Measurements from ENCODE around the gene TRIM44. TPM values are rescaled to one million over a fixed set of nuclear protein-coding genes. Genes with fewer than 3 reads are reported as not detected.

Gene TRIM44
- total RNA-seq, 4 donors from 2014 or later = 35.6 to 70.6 (median 43.2) TPM

DNA sequence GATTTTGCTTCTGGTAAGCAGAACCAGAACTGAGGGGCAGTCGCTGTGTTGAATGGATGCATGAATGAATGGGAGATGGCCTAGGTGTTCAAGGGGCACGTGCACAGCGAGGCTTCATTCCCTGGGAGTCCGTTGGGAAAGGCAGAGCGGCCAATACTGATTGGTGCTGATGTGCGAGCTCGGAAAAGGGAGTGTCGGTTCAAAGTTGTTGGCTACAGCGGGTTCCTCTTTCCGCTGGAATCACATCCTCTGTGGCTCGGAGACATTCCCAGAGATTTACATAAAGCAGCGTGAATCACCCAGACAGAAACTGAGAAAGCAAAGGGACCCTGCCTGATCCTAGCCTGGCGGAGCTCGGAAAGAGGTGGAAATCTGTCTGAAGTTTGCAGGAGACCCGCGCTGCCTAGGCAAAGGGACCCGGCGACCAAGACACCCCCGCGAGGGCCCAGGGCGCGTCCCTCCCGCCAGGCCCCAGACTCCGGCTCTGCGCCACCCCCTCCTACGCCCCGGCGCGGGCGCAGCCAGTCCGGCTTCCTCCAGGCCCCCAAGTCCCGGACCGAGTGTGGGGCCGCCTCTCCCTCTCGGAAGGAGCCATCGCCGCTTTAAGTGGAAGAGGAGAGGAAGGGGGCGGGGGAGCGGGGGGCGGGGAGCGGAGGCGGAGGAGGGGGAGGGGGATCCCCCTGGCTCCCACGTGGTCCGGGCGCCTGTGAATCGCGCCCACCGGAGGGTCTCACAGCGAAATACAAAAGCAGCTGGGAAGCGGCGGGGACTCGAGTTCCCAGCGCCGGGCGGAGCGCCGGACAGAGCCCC, 44.7 kb upstream of the TRIM44 start, which contains the start of gene FJX1:
Gene FJX1 (plus strand): TSS at position 774 of the 810 bp plus-strand sequence. CDS start 177 bp downstream, outside the sequence.
- H3K36me3 ChIP-seq = no peaks in the 10 kb centered on the region
- H3K27ac ChIP-seq = peak within 1 kb of the TSS in 3 of 4 donors; percentile 72 to 83 (median 83)
- TF ChIP-seq POLR2AphosphoS5 (IDR thresholded peaks at IDR 0.05) (no peak), EP300 (IDR thresholded peaks at IDR 0.05) (no peak), POLR2A (IDR thresholded peaks at IDR 0.05) (no peak)
- TF ChIP-seq, protein P1, sequence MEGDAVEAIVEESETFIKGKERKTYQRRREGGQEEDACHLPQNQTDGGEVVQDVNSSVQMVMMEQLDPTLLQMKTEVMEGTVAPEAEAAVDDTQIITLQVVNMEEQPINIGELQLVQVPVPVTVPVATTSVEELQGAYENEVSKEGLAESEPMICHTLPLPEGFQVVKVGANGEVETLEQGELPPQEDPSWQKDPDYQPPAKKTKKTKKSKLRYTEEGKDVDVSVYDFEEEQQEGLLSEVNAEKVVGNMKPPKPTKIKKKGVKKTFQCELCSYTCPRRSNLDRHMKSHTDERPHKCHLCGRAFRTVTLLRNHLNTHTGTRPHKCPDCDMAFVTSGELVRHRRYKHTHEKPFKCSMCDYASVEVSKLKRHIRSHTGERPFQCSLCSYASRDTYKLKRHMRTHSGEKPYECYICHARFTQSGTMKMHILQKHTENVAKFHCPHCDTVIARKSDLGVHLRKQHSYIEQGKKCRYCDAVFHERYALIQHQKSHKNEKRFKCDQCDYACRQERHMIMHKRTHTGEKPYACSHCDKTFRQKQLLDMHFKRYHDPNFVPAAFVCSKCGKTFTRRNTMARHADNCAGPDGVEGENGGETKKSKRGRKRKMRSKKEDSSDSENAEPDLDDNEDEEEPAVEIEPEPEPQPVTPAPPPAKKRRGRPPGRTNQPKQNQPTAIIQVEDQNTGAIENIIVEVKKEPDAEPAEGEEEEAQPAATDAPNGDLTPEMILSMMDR (IDR thresholded peaks at IDR 0.05) = no peak
- no peaks in the 10 kb centered on the region for H3K9me3 ChIP-seq
- WGBS, 2 donors (ENCODE audit: low coverage in 1 of 2) = 0 to 7% methylated on average over 9 to 10 of the region's 57 CpGs
- H3K27me3 ChIP-seq = peaks cover 65% of the 10 kb centered on the region
- ATAC-seq = peak; percentile 62
- H3K4me3 ChIP-seq = peak within 1 kb of the TSS; percentile 54 to 68
- peaks cover 0 to 31% (median 8%) of the 10 kb centered on the region in 3 donors for H3K4me1 ChIP-seq

DNA sequence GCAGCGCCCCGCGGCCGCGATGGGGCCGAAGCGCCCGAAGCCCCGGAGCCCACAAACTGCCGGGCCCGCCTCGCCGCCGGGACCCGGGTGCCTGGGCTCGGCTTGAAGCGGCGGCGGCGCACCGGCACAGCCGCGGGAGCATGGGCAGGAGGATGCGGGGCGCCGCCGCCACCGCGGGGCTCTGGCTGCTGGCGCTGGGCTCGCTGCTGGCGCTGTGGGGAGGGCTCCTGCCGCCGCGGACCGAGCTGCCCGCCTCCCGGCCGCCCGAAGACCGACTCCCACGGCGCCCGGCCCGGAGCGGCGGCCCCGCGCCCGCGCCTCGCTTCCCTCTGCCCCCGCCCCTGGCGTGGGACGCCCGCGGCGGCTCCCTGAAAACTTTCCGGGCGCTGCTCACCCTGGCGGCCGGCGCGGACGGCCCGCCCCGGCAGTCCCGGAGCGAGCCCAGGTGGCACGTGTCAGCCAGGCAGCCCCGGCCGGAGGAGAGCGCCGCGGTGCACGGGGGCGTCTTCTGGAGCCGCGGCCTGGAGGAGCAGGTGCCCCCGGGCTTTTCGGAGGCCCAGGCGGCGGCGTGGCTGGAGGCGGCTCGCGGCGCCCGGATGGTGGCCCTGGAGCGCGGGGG, 44.0 kb upstream of the TRIM44 start:
- Histone ChIP-seq H3K4me1 (peaks cover 0 to 31% (median 8%) of the 10 kb centered on the region in 3 donors), H3K36me3 (no peaks in the 10 kb centered on the region), H3K27me3 (peaks cover 65% of the 10 kb centered on the region), H3K9me3 (no peaks in the 10 kb centered on the region), H3K4me3 (peak overlapping the region; percentile 54 to 68), H3K27ac (peak overlapping the region in 3 of 4 donors; percentile 72 to 83 (median 83))
- ATAC-seq = peak; percentile 35
- TF ChIP-seq, protein P1 (IDR thresholded peaks at IDR 0.05) = peak in 3 of 4 experiments; percentile 9 to 27 (median 20)
- TF ChIP-seq POLR2AphosphoS5 (IDR thresholded peaks at IDR 0.05) = no peak
- WGBS, 2 donors (ENCODE audit: low coverage in 1 of 2) = no CpG with 5 or more reads among the region's 91 CpGs

DNA sequence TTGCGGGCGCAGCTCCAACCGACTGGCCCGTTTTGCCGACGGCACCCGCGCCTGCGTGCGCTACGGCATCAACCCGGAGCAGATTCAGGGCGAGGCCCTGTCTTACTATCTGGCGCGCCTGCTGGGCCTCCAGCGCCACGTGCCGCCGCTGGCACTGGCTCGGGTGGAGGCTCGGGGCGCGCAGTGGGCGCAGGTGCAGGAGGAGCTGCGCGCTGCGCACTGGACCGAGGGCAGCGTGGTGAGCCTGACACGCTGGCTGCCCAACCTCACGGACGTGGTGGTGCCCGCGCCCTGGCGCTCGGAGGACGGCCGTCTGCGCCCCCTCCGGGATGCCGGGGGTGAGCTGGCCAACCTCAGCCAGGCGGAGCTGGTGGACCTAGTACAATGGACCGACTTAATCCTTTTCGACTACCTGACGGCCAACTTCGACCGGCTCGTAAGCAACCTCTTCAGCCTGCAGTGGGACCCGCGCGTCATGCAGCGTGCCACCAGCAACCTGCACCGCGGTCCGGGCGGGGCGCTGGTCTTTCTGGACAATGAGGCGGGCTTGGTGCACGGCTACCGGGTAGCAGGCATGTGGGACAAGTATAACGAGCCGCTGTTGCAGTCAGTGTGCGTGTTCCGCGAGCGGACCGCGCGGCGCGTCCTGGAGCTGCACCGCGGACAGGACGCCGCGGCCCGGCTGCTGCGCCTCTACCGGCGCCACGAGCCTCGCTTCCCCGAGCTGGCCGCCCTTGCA, 43.3 kb upstream of the TRIM44 start:
- Histone ChIP-seq H3K4me3 (peak overlapping the region; percentile 54 to 68), H3K9me3 (no peaks in the 10 kb centered on the region), H3K27me3 (peaks cover 63% of the 10 kb centered on the region), H3K4me1 (peaks cover 0 to 31% (median 8%) of the 10 kb centered on the region in 3 donors), H3K27ac (peak overlapping the region in 2 of 4 donors; percentile 72 to 83), H3K36me3 (no peaks in the 10 kb centered on the region)
- no CpG with 5 or more reads among the region's 84 CpGs for WGBS, 2 donors (ENCODE audit: low coverage in 1 of 2)
- TF ChIP-seq POLR2A (IDR thresholded peaks at IDR 0.05) (no peak), POLR2AphosphoS5 (IDR thresholded peaks at IDR 0.05) (no peak)
- TF ChIP-seq, protein P1 (IDR thresholded peaks at IDR 0.05) = no peak
- no peak for ATAC-seq

DNA sequence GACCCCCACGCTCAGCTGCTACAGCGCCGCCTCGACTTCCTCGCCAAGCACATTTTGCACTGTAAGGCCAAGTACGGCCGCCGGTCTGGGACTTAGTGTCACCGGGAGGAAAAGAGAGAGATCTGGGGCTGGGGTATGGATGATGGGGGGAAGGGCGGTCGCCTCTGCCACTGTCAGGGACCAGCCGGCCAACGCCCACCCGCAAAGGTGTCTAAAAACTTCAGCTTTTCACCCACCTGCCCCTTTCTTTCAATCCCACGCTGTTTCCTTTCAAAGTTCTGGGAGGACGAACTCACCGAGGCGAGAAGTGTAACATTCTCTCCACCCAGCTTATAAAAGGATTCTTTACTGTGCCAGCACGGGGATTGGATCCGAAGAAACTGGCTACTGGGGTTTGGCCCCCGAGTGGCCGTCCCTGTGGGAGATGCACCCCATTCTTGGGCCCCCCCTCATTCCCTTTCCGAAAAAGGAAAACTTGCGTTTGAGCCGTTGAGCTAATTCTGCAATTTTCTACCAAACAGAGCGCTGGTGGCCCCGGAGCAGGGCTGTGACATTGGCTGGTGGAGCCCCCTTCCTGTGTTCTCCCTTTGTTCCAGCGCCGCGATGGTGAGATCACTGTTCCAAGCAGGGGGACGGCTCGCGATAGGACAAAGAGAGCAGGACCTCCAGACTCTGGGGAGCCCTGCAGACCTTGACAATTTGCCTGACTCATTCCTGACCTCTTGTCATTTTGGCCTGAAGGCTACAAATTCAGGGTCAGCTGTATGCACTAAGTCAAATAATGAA, 42.5 kb upstream of the TRIM44 start:
- no peak for ATAC-seq
- H3K4me3 ChIP-seq = peak overlapping the region; percentile 5 to 68
- H3K4me1 ChIP-seq = peaks cover 0 to 31% (median 8%) of the 10 kb centered on the region in 3 donors
- H3K27me3 ChIP-seq = peaks cover 62% of the 10 kb centered on the region
- no peak overlapping the region for H3K27ac ChIP-seq
- TF ChIP-seq POLR2A (IDR thresholded peaks at IDR 0.05) (no peak), POLR2AphosphoS5 (IDR thresholded peaks at IDR 0.05) (no peak), EP300 (IDR thresholded peaks at IDR 0.05) (no peak)
- TF ChIP-seq, protein P1 (IDR thresholded peaks at IDR 0.05) = no peak
- no peaks in the 10 kb centered on the region for H3K36me3 ChIP-seq
- H3K9me3 ChIP-seq = no peaks in the 10 kb centered on the region
- WGBS, 2 donors (ENCODE audit: low coverage in 1 of 2) = 11 to 38% methylated on average over 4 to 14 of the region's 33 CpGs
